T-helper 17 cell (primary cell): ENCODE data around the gene CNMD. TPM values are rescaled to one million over a fixed set of nuclear protein-coding genes. Genes with fewer than 3 reads are reported as not detected.
"Not testable (repeated sequence)": the region's sequence is repeated elsewhere in the genome, so short reads cannot be mapped to it uniquely, and the experiment has no call there.

ENCODE experiments used
- ATAC-seq: fragments of 150-1000 bp; cut with Tn5 transposase; 2 replicates; pipeline ENCODE4 v1.10.0; 2021; ENCODE audit warnings: mild to moderate bottlenecking, moderate library complexity
- DNase-seq, 3 donors: peaks; one replicate each; pipeline versions ENCODE4 v3.0.0 to v3.0.0-alpha.2; 2020 to 2021
- H3K9me3 ChIP-seq: one replicate; pipeline ENCODE4 v1.7.0; 2013; ENCODE audit warnings: low read length, mild to moderate bottlenecking; ENCODE audit not compliant: control insufficient read depth, poor library complexity, severe bottlenecking
- H3K27ac Mint-ChIP-seq: one replicate; pipeline ENCODE4 v1.8.0; 2022; ENCODE audit warnings: mild to moderate bottlenecking, moderate library complexity, mixed read lengths
- H3K27me3 Mint-ChIP-seq: one replicate; pipeline ENCODE4 v1.8.0; 2022; ENCODE audit warnings: mixed read lengths
- H3K36me3 Mint-ChIP-seq: one replicate; pipeline ENCODE4 v1.8.0; 2022; ENCODE audit warnings: low read depth, mixed read lengths
- H3K4me1 Mint-ChIP-seq: one replicate; pipeline ENCODE4 v1.8.0; 2022; ENCODE audit warnings: mild to moderate bottlenecking, mixed read lengths
- H3K4me3 Mint-ChIP-seq: one replicate; pipeline ENCODE4 v1.8.0; 2022; ENCODE audit warnings: mild to moderate bottlenecking, moderate library complexity, mixed read lengths
- total RNA-seq, 4 donors: library from RNA in 2 of 4; stranded (reverse) in 2 of 4; gene quantifications; one replicate each; pipeline ENCODE4 v1.2.3 and lab custom pipeline; 2022 to 2026

The CNMD gene
- total RNA-seq, 2 donors from 2014 or later: not detected

- no peaks in the 10 kb centered on the region for H3K4me1 Mint-ChIP-seq
- peaks cover 64% of the 10 kb centered on the region for H3K27me3 Mint-ChIP-seq
- no peak overlapping the region for H3K27ac Mint-ChIP-seq
- no peak overlapping the region for H3K4me3 Mint-ChIP-seq
- no peaks in the 10 kb centered on the region for H3K9me3 ChIP-seq
- peaks cover 2% of the 10 kb centered on the region for H3K36me3 Mint-ChIP-seq
- DNase-seq: no peak
- ATAC-seq: no peak
Observed at GRCh38 chr13:52737451-52737850, 2.2 kb downstream of the CNMD start.

- Mint-ChIP-seq H3K27me3 (peaks cover 59% of the 10 kb centered on the region), H3K36me3 (peaks cover 2% of the 10 kb centered on the region), H3K27ac (no peak overlapping the region), H3K4me1 (no peaks in the 10 kb centered on the region), H3K4me3 (no peak overlapping the region)
- H3K9me3 ChIP-seq: no peaks in the 10 kb centered on the region
- ATAC-seq (no peak), DNase-seq (no peak)
Observed at GRCh38 chr13:52736891-52737290, 2.7 kb downstream of the CNMD start.

GRCh38 chr13:52734075-52734623 lies 5.5 kb downstream of the CNMD start:
- H3K4me3 Mint-ChIP-seq: no peak overlapping the region
- no peaks in the 10 kb centered on the region for H3K4me1 Mint-ChIP-seq
- H3K27me3 Mint-ChIP-seq: peaks cover 36% of the 10 kb centered on the region
- DNase-seq (no peak), ATAC-seq (no peak)
- H3K9me3 ChIP-seq: no peaks in the 10 kb centered on the region
- H3K36me3 Mint-ChIP-seq: no peaks in the 10 kb centered on the region
- H3K27ac Mint-ChIP-seq: no peak overlapping the region

- H3K27ac Mint-ChIP-seq: no peak overlapping the region
- no peaks in the 10 kb centered on the region for H3K9me3 ChIP-seq
- no peaks in the 10 kb centered on the region for H3K36me3 Mint-ChIP-seq
- H3K4me1 Mint-ChIP-seq: no peaks in the 10 kb centered on the region
- DNase-seq: no peak
- H3K27me3 Mint-ChIP-seq: peaks cover 4% of the 10 kb centered on the region
- no peak for ATAC-seq
- no peak overlapping the region for H3K4me3 Mint-ChIP-seq
Observed at GRCh38 chr13:52726258-52726657, 13.4 kb downstream of the CNMD start.

- Mint-ChIP-seq H3K4me3 (no peak overlapping the region), H3K27ac (no peak overlapping the region), H3K27me3 (peaks cover 8% of the 10 kb centered on the region), H3K36me3 (no peaks in the 10 kb centered on the region), H3K4me1 (no peaks in the 10 kb centered on the region)
- no peaks in the 10 kb centered on the region for H3K9me3 ChIP-seq
- no peak for DNase-seq
- no peak for ATAC-seq
Observed at GRCh38 chr13:52725302-52725701, 14.3 kb downstream of the CNMD start.

- H3K4me1 Mint-ChIP-seq: no peaks in the 10 kb centered on the region
- no peaks in the 10 kb centered on the region for H3K36me3 Mint-ChIP-seq
- DNase-seq: no peak
Observed at GRCh38 chr13:52723181-52723580, 16.4 kb downstream of the CNMD start.

GRCh38 chr13:52721356-52721755 lies 18.3 kb downstream of the CNMD start:
- DNase-seq, ATAC-seq, H3K27ac Mint-ChIP-seq, H3K4me1 Mint-ChIP-seq, H3K9me3 ChIP-seq, H3K27me3 Mint-ChIP-seq, H3K4me3 Mint-ChIP-seq, H3K36me3 Mint-ChIP-seq: not testable (repeated sequence)

More at GRCh38 chr13:52723181-52723580, 16.4 kb downstream of the CNMD start:
- H3K9me3 ChIP-seq: no peaks in the 10 kb centered on the region
- ATAC-seq: no peak
- no peak overlapping the region for H3K27ac Mint-ChIP-seq
- H3K4me3 Mint-ChIP-seq: no peak overlapping the region
- H3K27me3 Mint-ChIP-seq: peaks cover 7% of the 10 kb centered on the region

- ATAC-seq, H3K9me3 ChIP-seq, H3K27me3 Mint-ChIP-seq, H3K27ac Mint-ChIP-seq, H3K4me1 Mint-ChIP-seq, H3K4me3 Mint-ChIP-seq, DNase-seq, H3K36me3 Mint-ChIP-seq: not testable (repeated sequence)
Observed at GRCh38 chr13:52720904-52721303, 18.7 kb downstream of the CNMD start.

GRCh38 chr13:52713894-52714293 lies 25.7 kb downstream of the CNMD start:
- ATAC-seq (no peak), DNase-seq (no peak)
- Mint-ChIP-seq H3K36me3 (no peaks in the 10 kb centered on the region), H3K4me3 (no peak overlapping the region), H3K27me3 (no peaks in the 10 kb centered on the region), H3K4me1 (no peaks in the 10 kb centered on the region), H3K27ac (no peak overlapping the region)
- H3K9me3 ChIP-seq: no peaks in the 10 kb centered on the region

- DNase-seq: no peak
Observed at GRCh38 chr13:52712385-52712784, 27.2 kb downstream of the CNMD start.

GRCh38 chr13:52711286-52711685 lies 28.3 kb downstream of the CNMD start:
- no peaks in the 10 kb centered on the region for H3K4me1 Mint-ChIP-seq
- no peaks in the 10 kb centered on the region for H3K9me3 ChIP-seq
- ATAC-seq (no peak), DNase-seq (no peak)
- H3K4me3 Mint-ChIP-seq: no peak overlapping the region
- no peaks in the 10 kb centered on the region for H3K36me3 Mint-ChIP-seq
- H3K27ac Mint-ChIP-seq: no peak overlapping the region
- H3K27me3 Mint-ChIP-seq: no peaks in the 10 kb centered on the region

More at GRCh38 chr13:52712385-52712784, 27.2 kb downstream of the CNMD start:
- no peak for ATAC-seq
- Mint-ChIP-seq H3K4me1 (no peaks in the 10 kb centered on the region), H3K4me3 (no peak overlapping the region), H3K36me3 (no peaks in the 10 kb centered on the region), H3K27ac (no peak overlapping the region), H3K27me3 (no peaks in the 10 kb centered on the region)
- no peaks in the 10 kb centered on the region for H3K9me3 ChIP-seq

- not testable (repeated sequence) for H3K4me3 Mint-ChIP-seq, H3K27ac Mint-ChIP-seq, ATAC-seq, H3K4me1 Mint-ChIP-seq, H3K36me3 Mint-ChIP-seq, DNase-seq, H3K27me3 Mint-ChIP-seq, H3K9me3 ChIP-seq
Observed at GRCh38 chr13:52708266-52708665, 31.4 kb downstream of the CNMD start.

- no peaks in the 10 kb centered on the region for H3K9me3 ChIP-seq
- no peaks in the 10 kb centered on the region for H3K4me1 Mint-ChIP-seq
- ATAC-seq (no peak), DNase-seq (no peak)
- no peaks in the 10 kb centered on the region for H3K36me3 Mint-ChIP-seq
- H3K27ac Mint-ChIP-seq: no peak overlapping the region
- no peak overlapping the region for H3K4me3 Mint-ChIP-seq
- no peaks in the 10 kb centered on the region for H3K27me3 Mint-ChIP-seq
Observed at GRCh38 chr13:52707375-52707774, 32.2 kb downstream of the CNMD start.

- ATAC-seq (no peak), DNase-seq (no peak)
- no peaks in the 10 kb centered on the region for H3K9me3 ChIP-seq
- no peak overlapping the region for H3K27ac Mint-ChIP-seq
- H3K4me3 Mint-ChIP-seq: no peak overlapping the region
- H3K4me1 Mint-ChIP-seq: peaks cover 3% of the 10 kb centered on the region
- H3K27me3 Mint-ChIP-seq: no peaks in the 10 kb centered on the region
- no peaks in the 10 kb centered on the region for H3K36me3 Mint-ChIP-seq
Observed at GRCh38 chr13:52706081-52706480, 33.5 kb downstream of the CNMD start.
